Measurements from ENCODE around the gene BSDC1.

The BSDC1 gene

DNA sequence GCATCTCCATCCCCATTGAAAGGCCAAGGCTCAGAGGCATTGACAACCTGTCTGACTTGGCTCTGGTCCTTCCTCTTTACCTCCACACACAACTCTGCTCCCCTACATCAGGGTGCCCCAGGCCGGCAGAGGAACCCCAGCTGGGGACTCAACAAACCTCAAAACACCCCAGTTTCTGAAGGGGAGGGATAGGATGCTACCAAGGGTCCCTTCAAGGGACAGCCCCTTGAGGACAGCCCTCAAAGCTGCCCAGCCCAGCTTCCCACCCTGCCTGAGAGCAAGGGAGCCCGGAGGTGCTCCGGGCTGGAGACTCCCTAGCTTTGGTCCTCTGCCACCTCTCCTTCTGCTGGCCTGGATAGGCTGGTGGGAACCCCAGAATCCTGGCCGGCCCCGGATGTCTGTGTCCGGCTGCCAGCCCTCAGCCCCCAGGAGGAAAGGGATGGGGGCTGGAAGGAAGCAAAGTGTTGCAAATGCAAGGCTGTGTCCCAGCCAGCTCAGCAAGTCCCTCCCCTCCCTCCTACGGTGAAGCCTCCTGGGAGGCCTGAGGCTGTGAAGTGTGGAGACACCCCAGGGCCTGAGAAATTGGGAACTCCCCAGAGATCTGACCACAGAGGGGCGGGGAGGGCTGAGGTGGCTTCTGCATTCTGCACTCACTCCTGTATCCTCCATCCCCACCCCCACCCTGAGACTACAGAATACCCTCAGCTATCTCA, 57.1 kb downstream of the BSDC1 start:
- no peak for DNase-seq (ENCODE audit: low read depth, low spot score)

DNA sequence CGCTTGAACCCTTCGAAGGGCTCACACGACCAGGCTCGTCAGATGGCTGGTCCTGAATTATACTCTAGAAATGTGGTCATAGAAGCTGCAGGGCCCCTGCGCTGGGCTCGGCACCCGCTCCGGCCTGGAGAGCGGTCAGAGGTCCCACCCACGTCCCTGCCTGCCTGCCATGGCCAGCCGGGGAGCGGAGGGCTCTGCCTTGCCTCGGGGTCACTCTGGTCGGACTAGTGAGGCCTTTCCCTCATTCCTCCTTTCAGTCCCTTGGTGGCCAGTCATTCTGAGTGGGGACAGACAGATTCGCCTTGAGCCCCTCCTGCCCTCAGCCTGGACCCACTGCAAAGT, 57.7 kb downstream of the BSDC1 start:
- DNase-seq (ENCODE audit: low read depth, low spot score), result no peak

GRCh38 chr1:32335790-32336590, 58.3 kb downstream of the BSDC1 start, which contains the start of gene MARCKSL1:
TSS of gene MARCKSL1 (minus strand) at chr1:32336233. CDS start at chr1:32336033, 200 bp downstream.
- no peak for DNase-seq (ENCODE audit: low read depth, low spot score)

- no peak for DNase-seq (ENCODE audit: low read depth, low spot score)
These were observed 58.8 kb downstream of the BSDC1 start for GRCh38 chr1:32335535-32335789.

GRCh38 chr1:32334864-32335534, 59.2 kb downstream of the BSDC1 start:
- DNase-seq (ENCODE audit: low read depth, low spot score), result no peak

GRCh38 chr1:32334274-32334861, 59.9 kb downstream of the BSDC1 start:
- DNase-seq (ENCODE audit: low read depth, low spot score), result no peak

DNA sequence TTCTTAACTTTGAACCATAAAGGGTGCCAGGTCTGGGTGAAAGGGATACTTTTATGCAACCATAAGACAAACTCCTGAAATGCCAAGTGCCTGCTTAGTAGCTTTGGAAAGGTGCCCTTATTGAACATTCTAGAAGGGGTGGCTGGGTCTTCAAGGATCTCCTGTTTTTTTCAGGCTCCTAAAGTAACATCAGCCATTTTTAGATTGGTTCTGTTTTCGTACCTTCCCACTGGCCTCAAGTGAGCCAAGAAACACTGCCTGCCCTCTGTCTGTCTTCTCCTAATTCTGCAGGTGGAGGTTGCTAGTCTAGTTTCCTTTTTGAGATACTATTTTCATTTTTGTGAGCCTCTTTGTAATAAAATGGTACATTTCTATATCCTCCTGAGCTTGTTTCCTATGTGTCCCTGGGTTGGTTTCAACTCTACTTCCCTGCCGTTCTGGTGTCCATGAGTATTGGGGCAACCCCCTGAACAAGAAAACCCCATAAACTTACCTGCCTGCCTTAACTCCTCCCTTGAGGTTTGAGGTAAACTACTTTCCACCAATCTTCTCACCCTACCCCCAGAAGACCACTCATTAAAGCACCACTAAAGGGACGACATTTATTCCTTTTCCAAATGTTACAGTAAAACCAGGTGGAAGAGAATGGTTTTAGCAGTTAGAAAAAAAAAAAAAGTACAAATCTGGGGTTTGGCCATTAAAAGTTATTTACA, 60.8 kb downstream of the BSDC1 start:
- DNase-seq (ENCODE audit: low read depth, low spot score), result no peak

DNA sequence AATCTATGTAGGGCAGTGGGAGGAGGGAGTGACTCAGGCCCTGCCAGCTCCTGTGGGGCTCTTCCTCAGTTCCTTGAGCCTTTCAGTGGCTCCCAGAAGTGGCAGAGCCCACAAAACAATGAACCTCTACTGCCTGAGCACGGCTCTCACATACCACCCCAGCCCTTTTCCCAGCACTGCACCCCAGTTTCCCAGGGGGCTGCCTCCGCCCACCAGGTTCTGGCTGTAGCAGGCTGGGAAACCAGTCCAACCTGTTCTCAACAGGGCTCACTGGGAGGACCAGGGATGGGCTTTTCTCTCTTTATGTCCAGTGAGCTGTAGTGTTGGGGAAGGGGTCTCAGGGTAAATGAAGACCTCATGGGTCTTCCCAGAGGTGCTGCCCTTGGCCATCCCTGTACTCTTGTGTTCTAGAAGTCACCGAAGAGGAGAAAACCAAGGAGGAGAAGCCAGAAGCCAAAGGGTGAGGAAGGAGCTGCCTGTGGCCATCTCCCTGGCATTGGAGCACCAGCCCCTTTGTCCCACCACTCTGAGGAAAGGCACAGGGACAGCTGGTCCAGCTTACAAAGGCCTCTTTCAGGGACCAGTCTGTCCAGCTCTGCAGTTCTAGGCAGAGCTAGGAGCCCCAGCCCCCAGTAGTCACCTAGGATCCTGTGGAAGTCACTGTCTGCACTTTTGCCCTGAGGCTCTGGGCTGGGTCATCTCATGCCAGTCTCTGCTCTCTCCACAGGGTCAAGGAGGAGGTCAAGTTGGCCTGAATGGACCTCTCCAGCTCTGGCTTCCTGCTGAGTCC, 61.8 kb downstream of the BSDC1 start:
- no peak for DNase-seq (ENCODE audit: low read depth, low spot score)

GRCh38 chr1:32331549-32331948, 62.7 kb downstream of the BSDC1 start:
- DNase-seq (ENCODE audit: low read depth, low spot score), result no peak

DNA sequence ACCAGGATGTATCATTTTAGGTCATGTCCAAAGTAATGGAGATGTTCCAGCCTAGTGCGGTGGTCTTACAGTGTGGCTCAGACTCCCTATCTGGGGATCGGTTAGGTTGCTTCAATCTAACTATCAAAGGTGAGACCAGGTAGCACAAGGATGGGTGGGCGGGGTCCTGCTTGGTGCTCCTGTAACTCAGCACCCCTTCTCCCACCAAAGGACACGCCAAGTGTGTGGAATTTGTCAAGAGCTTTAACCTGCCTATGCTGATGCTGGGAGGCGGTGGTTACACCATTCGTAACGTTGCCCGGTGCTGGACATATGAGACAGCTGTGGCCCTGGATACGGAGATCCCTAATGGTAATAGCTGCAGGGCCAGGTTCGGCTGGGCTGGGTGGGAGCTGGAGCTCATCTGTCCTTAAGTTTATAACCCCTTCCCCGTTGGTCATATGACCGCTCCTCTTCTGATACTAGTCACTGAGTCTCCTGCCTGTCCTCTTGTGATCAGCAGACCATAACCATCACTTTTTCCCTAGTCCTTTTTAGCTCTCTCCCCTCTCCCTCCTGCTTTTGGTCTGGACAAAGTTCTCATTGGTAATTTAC, 63.6 kb downstream of the BSDC1 start:
- DNase-seq (ENCODE audit: low read depth, low spot score), result no peak

DNA sequence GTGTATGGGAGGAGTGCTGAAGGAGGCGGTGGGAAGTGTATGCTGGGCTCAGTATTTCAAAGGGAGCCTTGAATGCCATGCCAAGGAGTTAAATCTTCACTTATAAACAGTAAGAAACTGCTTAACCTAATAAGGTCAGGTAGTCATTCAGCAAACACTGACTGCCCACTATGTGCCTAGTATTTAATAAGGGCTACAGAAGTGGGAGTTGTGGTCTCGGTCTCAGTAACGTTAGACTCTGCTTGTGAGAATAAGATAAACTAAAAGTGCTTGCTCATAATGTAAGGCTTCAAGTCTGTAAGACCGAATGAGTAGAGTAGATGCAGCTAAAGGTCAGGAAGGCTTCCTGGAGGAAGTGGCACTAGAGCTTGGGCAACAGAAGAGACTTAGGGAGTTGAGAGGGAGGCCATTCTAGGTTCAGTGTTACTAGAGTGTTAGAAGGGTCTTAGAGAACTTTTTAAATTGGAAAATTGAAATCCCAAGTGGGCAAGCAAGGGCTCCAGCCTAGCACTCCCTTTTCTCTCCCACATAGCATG, 64.2 kb downstream of the BSDC1 start:
- DNase-seq (ENCODE audit: low read depth, low spot score), result no peak

DNA sequence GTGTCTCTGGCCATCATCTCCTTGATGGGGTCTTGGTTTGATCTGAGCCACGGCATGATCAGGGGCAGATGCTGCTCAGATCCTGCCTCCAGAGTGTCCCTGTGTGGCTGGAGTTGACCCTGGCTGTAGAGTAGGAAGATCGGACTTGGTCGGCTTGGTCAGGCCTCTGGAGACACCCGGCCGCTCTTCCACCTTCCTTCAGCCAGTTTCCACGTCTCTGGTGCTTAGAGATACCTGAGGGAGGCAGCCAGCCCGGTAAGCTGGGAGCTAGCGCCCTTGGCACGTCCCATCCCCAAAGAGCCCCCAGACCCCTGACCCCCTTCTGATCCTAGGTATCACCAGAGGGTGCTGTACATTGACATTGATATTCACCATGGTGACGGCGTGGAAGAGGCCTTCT, 67.0 kb downstream of the BSDC1 start:
- no peak for DNase-seq (ENCODE audit: low read depth, low spot score)

- DNase-seq (ENCODE audit: low read depth, low spot score), result no peak
These were observed 72.4 kb downstream of the BSDC1 start for GRCh38 chr1:32321712-32322291.

GRCh38 chr1:32318127-32318869, 75.9 kb downstream of the BSDC1 start:
- DNase-seq (ENCODE audit: low read depth, low spot score), result no peak

DNA sequence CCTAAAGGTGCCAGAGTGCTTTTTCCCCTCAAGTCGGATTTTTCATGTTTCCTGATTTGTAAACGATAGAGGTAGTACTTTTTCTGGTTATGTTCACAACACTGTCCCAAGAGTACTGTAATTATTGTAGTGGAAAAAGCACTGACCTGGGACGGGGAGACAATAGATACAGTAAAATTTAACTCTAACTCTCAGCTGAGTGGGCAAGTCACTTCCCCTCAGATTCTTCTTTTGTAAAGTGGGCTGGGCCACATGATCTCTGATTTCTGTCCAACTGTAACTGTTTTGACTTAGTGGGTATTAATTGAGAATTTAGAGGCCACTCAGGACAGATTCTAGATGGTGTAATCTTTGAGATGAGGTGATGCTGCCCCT, 77.4 kb downstream of the BSDC1 start:
- no peak for DNase-seq (ENCODE audit: low read depth, low spot score)

Data from iPS DF 19.7 (cell line).